HG03571 (cell line): Measurements from ENCODE around the gene DONSON.

ENCODE experiments used
- ATAC-seq: cut with Tn5 transposase; IDR thresholded peaks from one replicate; pipeline ENCODE4 v1.9.1; 2021; ENCODE audit not compliant: unreplicated experiment

DONSON gene

GRCh38 chr21:33541756-33542639 lies 46.5 kb downstream of the DONSON start, which contains the start of gene GART:
Gene GART, minus strand, starts transcription at chr21:33542117. Its CDS starts 2,802 bp downstream, at chr21:33539315.
- peak; percentile 45 for ATAC-seq

DNA sequence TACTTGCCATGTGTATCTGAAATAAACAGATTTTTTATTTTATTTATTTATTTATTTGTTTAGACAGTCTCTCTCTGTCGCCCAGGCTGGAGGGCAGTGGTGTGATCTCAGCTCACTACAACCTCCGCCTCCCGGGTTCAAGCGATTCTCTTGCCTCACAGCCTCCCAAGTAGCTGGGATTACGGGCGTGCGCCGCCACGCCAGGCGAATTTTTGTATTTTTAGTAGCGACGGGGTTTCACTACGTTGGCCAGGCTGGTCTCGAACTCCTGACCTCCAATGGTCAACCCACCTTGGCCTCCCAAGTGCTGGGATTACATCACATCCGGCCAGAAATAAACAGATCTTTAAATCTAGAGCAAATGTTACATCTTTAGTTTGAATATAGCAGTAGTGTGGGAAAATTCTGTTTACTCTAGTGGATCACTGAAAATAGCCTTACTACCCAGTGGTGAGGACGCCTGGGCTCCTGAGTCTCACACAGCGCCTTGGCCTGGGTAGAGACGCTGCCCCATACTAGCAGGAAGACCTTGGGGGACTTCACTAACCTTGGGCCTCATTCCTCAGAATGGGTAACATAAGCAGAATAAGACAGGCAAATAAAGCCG lies 47.3 kb downstream of the DONSON start:
- ATAC-seq: no peak

DNA sequence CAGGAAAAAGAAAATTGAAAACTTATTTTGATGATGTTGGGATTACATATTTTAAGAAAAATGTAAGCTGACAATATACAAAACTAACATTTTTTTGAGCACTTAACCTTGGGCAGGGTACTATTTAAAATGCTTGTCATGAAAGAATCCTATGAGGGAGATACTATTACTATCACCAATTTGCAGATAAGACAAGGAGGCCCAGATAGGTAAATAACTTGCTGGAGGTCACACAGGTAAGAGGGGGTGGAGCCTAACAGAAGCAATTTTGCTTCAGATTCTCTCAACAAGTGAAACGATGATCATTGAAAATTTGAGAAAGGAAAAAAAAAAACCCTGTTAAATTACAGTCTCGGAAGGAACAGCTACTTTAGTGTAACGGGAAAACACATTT lies 47.8 kb downstream of the DONSON start:
- ATAC-seq: no peak

DNA sequence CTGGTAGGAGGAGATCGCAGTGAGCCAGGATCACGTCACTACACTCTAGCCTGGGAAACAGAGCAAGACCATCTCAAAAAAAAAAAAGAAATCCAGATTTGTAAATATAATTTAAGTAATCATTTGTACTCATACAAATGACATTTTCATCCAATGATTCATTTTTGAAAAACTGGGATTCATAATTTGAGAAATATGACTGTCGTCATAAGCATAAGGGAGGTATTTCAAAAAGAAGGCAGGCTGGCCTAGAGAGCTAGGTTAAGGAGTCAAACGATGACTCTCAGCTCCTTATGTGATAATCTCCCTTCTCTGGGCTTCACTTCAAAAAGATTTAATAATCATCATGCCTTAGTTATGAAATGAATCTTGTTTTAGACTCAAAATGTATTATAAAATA lies 48.9 kb downstream of the DONSON start:
- ATAC-seq: no peak

DNA sequence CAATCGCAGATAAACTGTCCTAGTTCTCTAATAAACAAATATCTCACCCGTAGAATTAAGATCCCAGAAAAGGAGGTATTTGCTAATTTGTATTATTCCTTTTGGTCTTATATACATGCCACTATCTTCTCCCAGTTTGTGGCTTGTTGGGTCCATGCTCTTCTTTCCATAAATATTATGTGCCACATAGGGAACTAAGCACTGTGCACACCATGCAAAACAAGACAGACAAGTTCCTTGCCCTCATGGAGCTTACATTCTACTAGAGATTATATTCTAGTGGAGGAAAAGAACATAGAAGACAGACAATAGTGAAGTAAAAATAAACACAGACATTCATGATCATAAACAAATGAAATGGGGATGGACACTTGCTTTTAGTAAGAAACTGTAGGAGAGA lies 51.3 kb downstream of the DONSON start:
- no peak for ATAC-seq

- ATAC-seq: no peak
Observed at GRCh38 chr21:33531007-33531406, 57.5 kb downstream of the DONSON start.
